Chondrocyte (in vitro differentiated cells): Measurements from ENCODE around the gene SLC25A14. TPM values are rescaled to one million over a fixed set of nuclear protein-coding genes. Genes with fewer than 3 reads are reported as not detected.
A peak's percentile ranks its signal among the peaks of the same experiment; 100 is the strongest.

ENCODE experiments used
- DNase-seq: peaks from one replicate; pipeline ENCODE4 v3.0.0; 2021; ENCODE audit warnings: mixed read lengths, low spot score
- H3K27ac Mint-ChIP-seq: one replicate; pipeline ENCODE4 v1.8.0; 2021; ENCODE audit warnings: mild to moderate bottlenecking, moderate library complexity, mixed read lengths; ENCODE audit not compliant: unreplicated experiment
- H3K27me3 Mint-ChIP-seq: 2 replicates; pipeline ENCODE4 v1.8.0; 2021; ENCODE audit warnings: low read depth, mixed read lengths
- H3K36me3 Mint-ChIP-seq: 2 replicates; pipeline ENCODE4 v1.8.0; 2021; ENCODE audit warnings: low read depth, mixed read lengths
- H3K4me1 Mint-ChIP-seq: 2 replicates; pipeline ENCODE4 v1.8.0; 2021; ENCODE audit warnings: low read depth, mild to moderate bottlenecking, mixed read lengths
- H3K4me3 Mint-ChIP-seq: one replicate; pipeline ENCODE4 v1.8.0; 2021; ENCODE audit warnings: mild to moderate bottlenecking, moderate library complexity, mixed read lengths; ENCODE audit not compliant: unreplicated experiment
- H3K9me3 Mint-ChIP-seq: 2 replicates; pipeline ENCODE4 v1.8.0; 2021; ENCODE audit warnings: low read depth, mixed read lengths
- total RNA-seq: library from RNA; stranded (reverse); gene quantifications from 3 replicates; pipeline ENCODE4 v1.2.1, GENCODE V29; 2021
- TF ChIP-seq, protein P1 (sequence below): fragments of 200-600 bp; sonication (generic); IDR thresholded peaks from 2 replicates; pipeline ENCODE4 v1.5.0; 2021; ENCODE audit warnings: antibody characterized with exemption, mild to moderate bottlenecking, moderate library complexity

SLC25A14 gene
- total RNA-seq, 1 donor from 2014 or later: 12.9 TPM

GRCh38 chrX:130402208-130402684 is 62.5 kb downstream of the SLC25A14 start:
- H3K9me3 Mint-ChIP-seq: no peaks in the 10 kb centered on the region
- H3K36me3 Mint-ChIP-seq: no peaks in the 10 kb centered on the region
- H3K27ac Mint-ChIP-seq: peak overlapping the region; percentile 7
- TF ChIP-seq, protein P1, sequence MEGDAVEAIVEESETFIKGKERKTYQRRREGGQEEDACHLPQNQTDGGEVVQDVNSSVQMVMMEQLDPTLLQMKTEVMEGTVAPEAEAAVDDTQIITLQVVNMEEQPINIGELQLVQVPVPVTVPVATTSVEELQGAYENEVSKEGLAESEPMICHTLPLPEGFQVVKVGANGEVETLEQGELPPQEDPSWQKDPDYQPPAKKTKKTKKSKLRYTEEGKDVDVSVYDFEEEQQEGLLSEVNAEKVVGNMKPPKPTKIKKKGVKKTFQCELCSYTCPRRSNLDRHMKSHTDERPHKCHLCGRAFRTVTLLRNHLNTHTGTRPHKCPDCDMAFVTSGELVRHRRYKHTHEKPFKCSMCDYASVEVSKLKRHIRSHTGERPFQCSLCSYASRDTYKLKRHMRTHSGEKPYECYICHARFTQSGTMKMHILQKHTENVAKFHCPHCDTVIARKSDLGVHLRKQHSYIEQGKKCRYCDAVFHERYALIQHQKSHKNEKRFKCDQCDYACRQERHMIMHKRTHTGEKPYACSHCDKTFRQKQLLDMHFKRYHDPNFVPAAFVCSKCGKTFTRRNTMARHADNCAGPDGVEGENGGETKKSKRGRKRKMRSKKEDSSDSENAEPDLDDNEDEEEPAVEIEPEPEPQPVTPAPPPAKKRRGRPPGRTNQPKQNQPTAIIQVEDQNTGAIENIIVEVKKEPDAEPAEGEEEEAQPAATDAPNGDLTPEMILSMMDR: no peak
- H3K4me1 Mint-ChIP-seq: peaks cover 11% of the 10 kb centered on the region
- H3K4me3 Mint-ChIP-seq: peak overlapping the region; percentile 79
- DNase-seq: no peak
- no peaks in the 10 kb centered on the region for H3K27me3 Mint-ChIP-seq

GRCh38 chrX:130413415-130413814 is 73.7 kb downstream of the SLC25A14 start:
- Mint-ChIP-seq H3K4me3 (no peak overlapping the region), H3K27ac (no peak overlapping the region), H3K27me3 (no peaks in the 10 kb centered on the region), H3K36me3 (peaks cover 12% of the 10 kb centered on the region), H3K4me1 (no peaks in the 10 kb centered on the region), H3K9me3 (no peaks in the 10 kb centered on the region)
- TF ChIP-seq, protein P1: no peak
- no peak for DNase-seq

GRCh38 chrX:130414800-130415199 is 75.1 kb downstream of the SLC25A14 start:
- Mint-ChIP-seq H3K9me3 (no peaks in the 10 kb centered on the region), H3K4me3 (no peak overlapping the region), H3K27ac (no peak overlapping the region), H3K36me3 (peaks cover 12% of the 10 kb centered on the region), H3K4me1 (no peaks in the 10 kb centered on the region), H3K27me3 (peaks cover 2% of the 10 kb centered on the region)
- DNase-seq: no peak
- TF ChIP-seq, protein P1: no peak

DNA sequence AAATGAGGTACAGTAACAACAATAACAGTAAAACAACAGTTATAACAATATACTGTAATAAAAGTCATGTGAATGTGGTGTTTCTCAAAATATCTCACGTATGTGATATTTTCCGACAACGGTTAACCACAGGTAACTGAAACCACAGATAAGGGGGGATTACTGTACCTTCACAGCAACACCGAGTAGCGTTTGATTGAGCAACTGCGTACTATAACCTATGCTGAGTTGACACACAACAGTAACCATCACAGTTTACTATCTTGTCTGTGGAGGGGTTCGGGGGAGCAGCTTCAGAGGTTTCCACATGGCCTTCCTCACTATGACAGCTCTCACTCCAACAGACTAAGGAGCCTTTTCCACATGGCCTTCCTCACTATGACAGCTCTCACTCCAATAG is 75.5 kb downstream of the SLC25A14 start:
- Mint-ChIP-seq H3K36me3 (peaks cover 12% of the 10 kb centered on the region), H3K27me3 (peaks cover 2% of the 10 kb centered on the region), H3K4me1 (no peaks in the 10 kb centered on the region), H3K4me3 (no peak overlapping the region), H3K9me3 (no peaks in the 10 kb centered on the region), H3K27ac (no peak overlapping the region)
- TF ChIP-seq, protein P1: no peak
- DNase-seq: no peak

DNA sequence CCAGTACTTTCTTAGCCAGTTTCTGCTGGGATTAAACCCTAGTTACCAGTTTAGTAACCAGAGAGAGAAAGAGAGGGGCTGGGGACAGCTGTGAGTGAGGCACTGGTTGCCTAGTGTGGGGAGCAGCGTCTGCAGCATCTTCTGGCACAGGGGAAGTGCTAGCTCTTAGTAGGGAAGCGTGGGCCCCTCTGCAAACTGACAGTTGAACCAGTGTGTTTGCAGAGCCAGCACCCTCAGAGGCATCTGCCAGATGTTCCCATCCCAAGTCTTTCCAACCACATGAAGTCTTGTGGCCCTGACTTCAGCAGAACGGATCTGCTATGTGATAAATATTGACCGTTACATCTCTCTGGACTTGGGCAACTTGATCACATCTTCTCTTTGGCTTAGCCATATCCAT is 77.1 kb downstream of the SLC25A14 start:
- Mint-ChIP-seq H3K4me1 (no peaks in the 10 kb centered on the region), H3K27ac (no peak overlapping the region), H3K36me3 (peaks cover 9% of the 10 kb centered on the region), H3K27me3 (peaks cover 2% of the 10 kb centered on the region), H3K4me3 (no peak overlapping the region), H3K9me3 (no peaks in the 10 kb centered on the region)
- no peak for DNase-seq
- TF ChIP-seq, protein P1: no peak
